Measurements from ENCODE around the gene FA2H.

FA2H gene

DNA sequence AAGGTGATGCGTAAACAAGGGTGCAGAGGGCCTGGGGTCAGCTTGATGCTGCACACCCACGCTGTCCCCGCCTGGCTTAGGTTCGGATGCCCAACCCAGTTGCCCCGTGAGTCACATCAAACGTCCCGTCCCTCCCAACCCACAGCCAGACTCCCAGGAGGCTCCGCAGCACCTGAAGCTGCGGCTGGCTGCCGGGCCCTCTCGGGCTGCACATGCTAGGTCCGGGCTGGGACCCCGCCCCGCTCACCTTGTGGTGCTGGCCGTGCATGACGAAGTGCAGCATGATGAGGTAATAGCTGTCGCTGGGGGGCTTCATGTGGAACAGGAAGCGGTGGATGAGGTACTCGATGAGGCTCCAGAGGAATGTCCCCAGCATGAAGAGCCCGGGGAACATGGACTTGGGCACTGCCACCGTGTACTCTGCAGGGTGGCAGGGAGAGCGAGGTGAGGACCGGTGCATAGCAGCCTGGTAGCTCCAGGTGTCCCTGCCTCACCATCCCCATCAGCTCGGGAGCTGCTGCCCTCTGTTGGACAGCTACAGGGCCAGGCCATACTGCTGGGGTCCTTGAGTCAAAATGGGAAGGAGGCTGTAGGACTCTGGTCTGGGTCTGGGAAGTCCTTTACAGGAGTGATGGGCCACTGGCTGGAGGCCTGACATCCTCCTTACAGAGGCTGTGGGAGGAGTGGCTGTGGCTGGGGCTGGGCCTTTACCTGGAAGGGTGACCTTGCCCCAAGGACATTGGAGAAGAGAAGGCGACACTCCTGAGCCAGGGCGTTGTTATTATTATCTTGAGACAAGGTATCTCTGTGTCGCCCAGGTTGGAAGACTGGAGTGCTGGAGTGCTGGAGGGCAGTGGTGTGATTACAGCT lies 55.6 kb downstream of the FA2H start:
- Histone ChIP-seq H3K9me3 (ENCODE audit: control insufficient read depth in 1 of 2, low read length in 2 of 2) (no peaks in the 10 kb centered on the region), H3K27ac (ENCODE audit: low read length) (no peak overlapping the region), H3K36me3 (ENCODE audit: control insufficient read depth in 1 of 2, insufficient read depth in 2 of 2, low read length in 2 of 2) (no peaks in the 10 kb centered on the region), H3K27me3 (ENCODE audit: low read depth, low read length) (no peaks in the 10 kb centered on the region), H3K4me3 (ENCODE audit: low read depth in 1 of 2, low read length in 2 of 2) (no peak overlapping the region), H3K4me1 (ENCODE audit: control insufficient read depth in 1 of 2, insufficient read depth in 2 of 2, low read length in 2 of 2) (no peaks in the 10 kb centered on the region)

DNA sequence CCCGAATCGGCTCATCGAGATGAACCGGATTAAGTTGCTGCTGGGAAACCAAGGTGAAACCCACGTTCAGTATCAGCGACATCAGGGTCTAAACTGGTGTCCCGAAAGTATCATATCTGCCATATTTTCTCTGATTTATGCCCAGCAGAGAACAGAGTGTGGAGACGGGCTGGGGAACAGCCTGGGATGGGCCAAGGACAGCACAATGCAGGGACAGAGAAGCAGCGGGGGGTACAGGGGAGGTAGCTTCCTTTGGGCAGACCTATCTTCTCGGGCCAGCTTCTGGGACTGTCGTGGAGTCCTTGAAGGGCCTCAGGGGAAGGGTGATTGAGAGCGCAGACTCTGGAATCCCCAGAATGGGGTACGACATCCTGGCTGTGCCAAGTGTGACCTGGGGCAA lies 56.5 kb downstream of the FA2H start:
- Histone ChIP-seq H3K9me3 (ENCODE audit: control insufficient read depth in 1 of 2, low read length in 2 of 2) (no peaks in the 10 kb centered on the region), H3K36me3 (ENCODE audit: control insufficient read depth in 1 of 2, insufficient read depth in 2 of 2, low read length in 2 of 2) (no peaks in the 10 kb centered on the region), H3K27me3 (ENCODE audit: low read depth, low read length) (no peaks in the 10 kb centered on the region), H3K4me3 (ENCODE audit: low read depth in 1 of 2, low read length in 2 of 2) (no peak overlapping the region), H3K4me1 (ENCODE audit: control insufficient read depth in 1 of 2, insufficient read depth in 2 of 2, low read length in 2 of 2) (no peaks in the 10 kb centered on the region), H3K27ac (ENCODE audit: low read length) (no peak overlapping the region)

DNA sequence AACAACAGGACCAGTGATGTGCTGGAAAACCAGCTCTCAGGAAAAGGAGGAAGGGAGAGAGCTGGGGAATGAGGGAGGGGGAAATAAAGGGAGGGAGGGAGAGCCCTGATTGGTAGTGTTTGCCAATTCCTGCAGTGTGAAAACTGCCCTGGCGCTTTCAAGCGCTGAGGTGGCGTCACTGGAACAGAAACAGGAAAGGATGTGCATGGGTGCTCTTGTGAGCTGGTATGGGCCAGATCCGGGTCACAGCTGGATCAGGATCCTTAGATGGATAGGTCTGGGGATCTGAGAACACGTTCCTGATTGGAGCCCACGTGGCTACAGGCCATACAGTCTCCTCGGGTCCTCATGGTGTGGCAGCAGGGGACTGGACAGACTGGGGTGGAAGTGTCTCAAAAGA lies 57.3 kb downstream of the FA2H start:
- no peaks in the 10 kb centered on the region for H3K36me3 ChIP-seq (ENCODE audit: control insufficient read depth in 1 of 2, insufficient read depth in 2 of 2, low read length in 2 of 2)
- H3K9me3 ChIP-seq (ENCODE audit: control insufficient read depth in 1 of 2, low read length in 2 of 2): no peaks in the 10 kb centered on the region
- no peaks in the 10 kb centered on the region for H3K4me1 ChIP-seq (ENCODE audit: control insufficient read depth in 1 of 2, insufficient read depth in 2 of 2, low read length in 2 of 2)
- H3K27me3 ChIP-seq (ENCODE audit: low read depth, low read length): no peaks in the 10 kb centered on the region
- H3K4me3 ChIP-seq (ENCODE audit: low read depth in 1 of 2, low read length in 2 of 2): no peak overlapping the region
- no peak overlapping the region for H3K27ac ChIP-seq (ENCODE audit: low read length)

DNA sequence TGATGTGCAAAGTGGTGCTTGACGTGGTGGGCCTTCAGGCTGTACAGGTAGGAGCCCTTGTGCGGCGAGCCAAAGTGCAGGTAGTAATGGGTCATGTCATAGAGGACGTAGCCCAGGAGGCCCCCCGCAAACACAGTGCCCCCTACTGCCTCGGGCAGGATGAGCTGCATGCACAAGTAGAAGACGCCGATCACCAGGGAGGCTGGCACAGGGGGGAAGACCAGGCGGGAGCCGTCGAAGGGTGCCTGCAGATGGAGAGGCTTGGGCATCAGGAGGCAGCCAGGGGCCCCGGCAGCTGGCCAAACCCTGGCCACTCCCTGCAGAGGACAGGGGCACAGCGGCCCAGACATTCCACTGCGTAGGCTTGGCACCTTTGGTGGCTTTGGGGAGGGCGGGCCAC lies 58.3 kb downstream of the FA2H start:
- Histone ChIP-seq H3K36me3 (ENCODE audit: control insufficient read depth in 1 of 2, insufficient read depth in 2 of 2, low read length in 2 of 2) (no peaks in the 10 kb centered on the region), H3K27ac (ENCODE audit: low read length) (no peak overlapping the region)

DNA sequence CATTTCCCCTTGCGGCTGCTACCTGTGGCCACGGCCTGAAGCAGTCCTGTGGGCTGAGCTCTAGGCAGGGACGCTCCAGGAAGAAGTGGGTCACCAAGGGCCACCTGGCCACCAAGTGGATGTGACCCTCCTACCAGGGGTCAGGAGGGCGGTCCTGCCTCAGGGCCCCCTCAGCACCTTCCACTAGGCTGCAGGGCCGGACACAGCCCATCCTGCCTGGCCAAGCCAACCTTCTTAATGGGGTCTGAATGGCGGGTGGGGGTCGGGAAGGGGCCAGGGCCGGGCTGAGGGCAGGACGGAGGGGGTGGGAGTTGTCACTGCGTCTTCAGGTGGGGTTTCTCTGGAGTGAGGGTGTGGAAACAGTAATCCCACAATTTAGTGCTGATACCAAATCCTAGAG lies 60.7 kb downstream of the FA2H start:
- Histone ChIP-seq H3K9me3 (ENCODE audit: control insufficient read depth in 1 of 2, low read length in 2 of 2) (no peaks in the 10 kb centered on the region), H3K4me1 (ENCODE audit: control insufficient read depth in 1 of 2, insufficient read depth in 2 of 2, low read length in 2 of 2) (no peaks in the 10 kb centered on the region), H3K27ac (ENCODE audit: low read length) (no peak overlapping the region), H3K36me3 (ENCODE audit: control insufficient read depth in 1 of 2, insufficient read depth in 2 of 2, low read length in 2 of 2) (no peaks in the 10 kb centered on the region), H3K27me3 (ENCODE audit: low read depth, low read length) (no peaks in the 10 kb centered on the region), H3K4me3 (ENCODE audit: low read depth in 1 of 2, low read length in 2 of 2) (no peak overlapping the region)

More for the DNA sequence above, 58.3 kb downstream of the FA2H start:
- no peaks in the 10 kb centered on the region for H3K4me1 ChIP-seq (ENCODE audit: control insufficient read depth in 1 of 2, insufficient read depth in 2 of 2, low read length in 2 of 2)
- H3K4me3 ChIP-seq (ENCODE audit: low read depth in 1 of 2, low read length in 2 of 2): no peak overlapping the region
- no peaks in the 10 kb centered on the region for H3K27me3 ChIP-seq (ENCODE audit: low read depth, low read length)
- no peaks in the 10 kb centered on the region for H3K9me3 ChIP-seq (ENCODE audit: control insufficient read depth in 1 of 2, low read length in 2 of 2)

DNA sequence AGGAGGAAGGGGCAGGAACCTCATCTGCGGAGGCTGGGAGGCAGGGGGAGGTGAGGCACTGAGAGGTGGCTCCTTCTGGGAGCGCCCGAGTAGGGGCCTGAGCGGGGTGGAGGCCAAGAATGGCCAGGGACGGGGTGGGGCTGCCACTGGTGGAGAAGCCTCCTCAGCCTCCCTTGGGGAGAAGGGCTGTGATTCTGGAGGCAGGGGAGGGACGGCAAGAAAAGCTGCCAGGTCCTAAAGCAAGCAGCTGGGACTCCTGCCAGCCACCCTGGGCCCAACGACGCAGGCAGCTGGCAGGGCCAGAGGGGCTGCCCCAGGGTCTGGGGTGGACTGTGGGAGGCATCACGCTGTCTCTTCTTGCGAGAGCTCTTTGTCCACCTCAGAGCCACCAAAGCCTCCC lies 61.3 kb downstream of the FA2H start:
- Histone ChIP-seq H3K4me1 (ENCODE audit: control insufficient read depth in 1 of 2, insufficient read depth in 2 of 2, low read length in 2 of 2) (no peaks in the 10 kb centered on the region), H3K9me3 (ENCODE audit: control insufficient read depth in 1 of 2, low read length in 2 of 2) (no peaks in the 10 kb centered on the region), H3K27ac (ENCODE audit: low read length) (no peak overlapping the region), H3K27me3 (ENCODE audit: low read depth, low read length) (no peaks in the 10 kb centered on the region), H3K4me3 (ENCODE audit: low read depth in 1 of 2, low read length in 2 of 2) (no peak overlapping the region), H3K36me3 (ENCODE audit: control insufficient read depth in 1 of 2, insufficient read depth in 2 of 2, low read length in 2 of 2) (no peaks in the 10 kb centered on the region)

DNA sequence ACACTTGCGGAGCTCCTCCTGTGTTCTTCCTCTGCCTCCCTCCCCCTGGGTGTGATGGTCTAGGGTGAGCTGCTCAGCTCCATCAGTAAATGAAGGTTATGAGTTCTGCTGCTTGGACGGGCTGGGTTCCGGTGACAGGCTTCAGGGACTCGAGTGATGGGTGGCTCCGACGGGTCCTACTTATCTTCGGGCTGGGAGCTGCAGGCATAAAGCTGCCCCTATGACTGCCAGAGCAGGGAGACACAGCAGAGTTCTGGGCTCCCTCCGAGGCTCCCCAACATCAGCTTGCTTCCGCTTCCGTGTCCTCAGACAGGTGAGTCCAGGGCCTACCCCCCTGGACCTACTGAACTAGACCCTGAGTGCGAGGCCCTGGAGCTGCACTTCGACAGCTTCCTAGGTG lies 62.7 kb downstream of the FA2H start:
- Histone ChIP-seq H3K4me1 (ENCODE audit: control insufficient read depth in 1 of 2, insufficient read depth in 2 of 2, low read length in 2 of 2) (no peaks in the 10 kb centered on the region), H3K36me3 (ENCODE audit: control insufficient read depth in 1 of 2, insufficient read depth in 2 of 2, low read length in 2 of 2) (no peaks in the 10 kb centered on the region), H3K4me3 (ENCODE audit: low read depth in 1 of 2, low read length in 2 of 2) (no peak overlapping the region), H3K27me3 (ENCODE audit: low read depth, low read length) (no peaks in the 10 kb centered on the region), H3K27ac (ENCODE audit: low read length) (no peak overlapping the region), H3K9me3 (ENCODE audit: control insufficient read depth in 1 of 2, low read length in 2 of 2) (no peaks in the 10 kb centered on the region)

DNA sequence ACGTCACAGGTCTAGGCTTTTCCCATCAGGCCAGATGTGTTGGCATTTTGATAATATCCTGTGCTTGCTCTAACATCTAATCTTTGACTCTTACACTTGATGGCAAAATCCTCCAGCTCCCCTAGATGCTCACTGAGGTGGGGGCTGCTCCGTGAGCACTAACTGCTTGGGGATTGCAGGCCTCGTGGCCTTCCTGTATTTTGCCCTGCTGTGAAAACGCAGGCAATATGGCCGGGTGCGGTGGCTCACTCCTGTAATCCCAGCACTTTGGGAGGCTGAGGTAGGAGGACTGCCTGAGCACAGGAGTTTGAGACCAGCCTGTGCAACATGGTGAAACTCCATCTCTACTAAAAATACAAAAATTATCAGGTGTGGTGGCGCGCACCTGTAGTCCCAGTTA lies 64.2 kb downstream of the FA2H start:
- Histone ChIP-seq H3K4me1 (ENCODE audit: control insufficient read depth in 1 of 2, insufficient read depth in 2 of 2, low read length in 2 of 2) (no peaks in the 10 kb centered on the region), H3K36me3 (ENCODE audit: control insufficient read depth in 1 of 2, insufficient read depth in 2 of 2, low read length in 2 of 2) (no peaks in the 10 kb centered on the region), H3K9me3 (ENCODE audit: control insufficient read depth in 1 of 2, low read length in 2 of 2) (no peaks in the 10 kb centered on the region), H3K4me3 (ENCODE audit: low read depth in 1 of 2, low read length in 2 of 2) (no peak overlapping the region), H3K27ac (ENCODE audit: low read length) (no peak overlapping the region), H3K27me3 (ENCODE audit: low read depth, low read length) (no peaks in the 10 kb centered on the region)

DNA sequence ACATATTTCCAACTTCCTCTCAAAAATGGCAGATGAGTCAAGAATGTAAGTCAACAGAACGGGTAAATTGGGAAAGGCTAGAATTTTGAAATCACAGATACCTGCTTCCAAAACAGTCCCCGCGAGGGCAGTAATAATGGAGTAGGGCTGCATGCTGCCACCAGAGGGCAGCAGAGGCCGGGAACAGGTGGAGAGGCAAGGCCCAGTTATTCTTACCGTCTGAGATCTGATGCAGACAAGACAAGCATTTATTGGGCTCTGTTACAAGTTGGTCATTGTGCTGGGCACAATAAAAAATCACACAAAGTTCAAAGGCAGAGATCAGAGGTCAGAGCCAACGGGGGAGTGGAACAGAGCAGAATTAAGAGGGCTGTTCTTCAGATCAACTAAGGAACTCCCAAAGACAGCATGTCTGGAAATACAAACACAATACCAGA lies 65.2 kb downstream of the FA2H start:
- Histone ChIP-seq H3K27ac (ENCODE audit: low read length) (no peak overlapping the region), H3K9me3 (ENCODE audit: control insufficient read depth in 1 of 2, low read length in 2 of 2) (no peaks in the 10 kb centered on the region), H3K27me3 (ENCODE audit: low read depth, low read length) (no peaks in the 10 kb centered on the region), H3K36me3 (ENCODE audit: control insufficient read depth in 1 of 2, insufficient read depth in 2 of 2, low read length in 2 of 2) (no peaks in the 10 kb centered on the region), H3K4me3 (ENCODE audit: low read depth in 1 of 2, low read length in 2 of 2) (no peak overlapping the region), H3K4me1 (ENCODE audit: control insufficient read depth in 1 of 2, insufficient read depth in 2 of 2, low read length in 2 of 2) (no peaks in the 10 kb centered on the region)

DNA sequence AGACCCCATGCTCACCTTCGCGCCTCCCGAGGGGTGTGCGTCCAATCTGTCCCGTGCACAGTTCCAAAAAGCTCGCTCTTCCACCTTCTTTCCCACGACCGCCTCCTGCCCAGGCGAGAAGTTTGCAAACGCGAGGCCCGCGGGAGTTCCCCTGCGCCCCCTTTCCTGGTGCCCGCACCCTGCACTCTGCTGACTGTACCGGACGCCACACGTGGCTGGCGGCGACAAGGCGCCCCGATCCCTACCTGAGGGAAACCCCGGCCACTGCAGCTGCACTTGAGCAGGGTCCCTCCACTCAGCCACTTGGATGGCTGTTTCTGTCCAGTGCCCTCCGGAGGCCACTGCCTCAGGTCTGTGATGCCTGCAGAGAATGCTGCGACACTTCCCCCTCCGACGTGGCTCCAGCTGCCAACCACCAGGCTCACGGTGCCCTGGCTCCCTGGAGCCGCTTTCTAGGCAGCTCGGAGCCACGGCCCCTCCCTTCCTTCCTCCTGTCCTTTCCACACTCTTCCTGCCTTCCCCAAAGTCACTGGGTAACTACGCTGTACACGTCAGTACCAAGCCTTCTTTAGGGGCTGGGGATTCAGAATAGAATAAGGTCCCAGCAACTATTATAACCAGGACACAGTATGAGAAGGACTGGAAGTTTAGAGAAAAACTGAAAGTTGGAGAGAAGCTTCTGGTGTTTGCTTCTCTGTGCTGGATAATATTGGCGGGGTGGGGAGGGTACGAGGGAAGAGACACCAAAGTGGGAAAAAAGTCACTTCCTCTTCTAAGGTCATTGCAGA lies 74.0 kb downstream of the FA2H start, which contains the start of gene MLKL:
MLKL (minus strand) TSS at position 425 of the 788 bp plus-strand sequence. CDS start 5,105 bp downstream, outside the sequence.
- Histone ChIP-seq H3K27me3 (ENCODE audit: low read depth, low read length) (no peaks in the 10 kb centered on the region), H3K9me3 (ENCODE audit: control insufficient read depth in 1 of 2, low read length in 2 of 2) (no peaks in the 10 kb centered on the region), H3K27ac (ENCODE audit: low read length) (peak within 1 kb of the TSS; percentile 95), H3K4me3 (ENCODE audit: low read depth in 1 of 2, low read length in 2 of 2) (peak within 1 kb of the TSS; percentile 82 to 91), H3K4me1 (ENCODE audit: control insufficient read depth in 1 of 2, insufficient read depth in 2 of 2, low read length in 2 of 2) (peaks cover 4 to 5% of the 10 kb centered on the region in 2 donors), H3K36me3 (ENCODE audit: control insufficient read depth in 1 of 2, insufficient read depth in 2 of 2, low read length in 2 of 2) (no peaks in the 10 kb centered on the region)

DNA sequence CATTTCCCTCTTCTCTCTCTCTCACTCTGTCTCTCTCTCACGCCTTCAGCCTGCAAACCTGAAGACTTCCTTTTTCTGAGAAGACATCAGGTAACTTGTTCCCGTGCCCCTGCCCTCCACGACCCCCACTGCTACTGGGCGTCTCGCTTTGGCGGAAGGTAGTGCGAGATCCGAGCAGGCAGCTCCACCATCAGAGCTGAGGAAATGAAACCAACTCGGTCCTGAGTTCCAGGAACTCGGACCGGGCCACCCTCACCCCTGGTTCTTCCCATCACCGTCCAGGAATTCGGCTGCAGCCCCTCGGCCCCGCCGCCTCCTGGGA lies 74.5 kb downstream of the FA2H start:
- Histone ChIP-seq H3K4me3 (ENCODE audit: low read depth in 1 of 2, low read length in 2 of 2) (peak overlapping the region; percentile 82 to 91), H3K9me3 (ENCODE audit: control insufficient read depth in 1 of 2, low read length in 2 of 2) (no peaks in the 10 kb centered on the region), H3K4me1 (ENCODE audit: control insufficient read depth in 1 of 2, insufficient read depth in 2 of 2, low read length in 2 of 2) (peaks cover 4 to 5% of the 10 kb centered on the region in 2 donors), H3K36me3 (ENCODE audit: control insufficient read depth in 1 of 2, insufficient read depth in 2 of 2, low read length in 2 of 2) (no peaks in the 10 kb centered on the region), H3K27me3 (ENCODE audit: low read depth, low read length) (no peaks in the 10 kb centered on the region), H3K27ac (ENCODE audit: low read length) (peak overlapping the region; percentile 95)
